Measurements from ENCODE around the gene SUSD3.

The SUSD3 gene

GRCh38 chr9:93050231-93050630 is 8.3 kb upstream of the SUSD3 start:
- TF ChIP-seq CTCF (IDR thresholded peaks at IDR 0.05; ENCODE audit: unreplicated experiment in 3 of 3), result no peak
- Mint-ChIP-seq H3K4me3 (no peak overlapping the region), H3K27me3 (ENCODE audit: low read depth) (peaks cover 3% of the 10 kb centered on the region), H3K36me3 (ENCODE audit: low read depth) (no peaks in the 10 kb centered on the region), H3K9me3 (peaks cover 5% of the 10 kb centered on the region), H3K4me1 (peaks cover 15% of the 10 kb centered on the region), H3K27ac (no peak overlapping the region)

GRCh38 chr9:93051680-93052089 is 6.8 kb upstream of the SUSD3 start:
- H3K4me1 Mint-ChIP-seq, result peaks cover 15% of the 10 kb centered on the region
- TF ChIP-seq CTCF (IDR thresholded peaks at IDR 0.05; ENCODE audit: unreplicated experiment in 3 of 3), result no peak
- H3K27ac Mint-ChIP-seq, result peak overlapping the region; percentile 64 to 94 (median 93)
- H3K4me3 Mint-ChIP-seq, result no peak overlapping the region
- H3K9me3 Mint-ChIP-seq, result no peaks in the 10 kb centered on the region
- peaks cover 3% of the 10 kb centered on the region for H3K27me3 Mint-ChIP-seq (ENCODE audit: low read depth)
- no peaks in the 10 kb centered on the region for H3K36me3 Mint-ChIP-seq (ENCODE audit: low read depth)

GRCh38 chr9:93052791-93053540 is 5.5 kb upstream of the SUSD3 start:
- peaks cover 6% of the 10 kb centered on the region for H3K27me3 Mint-ChIP-seq (ENCODE audit: low read depth)
- TF ChIP-seq CTCF (IDR thresholded peaks at IDR 0.05; ENCODE audit: unreplicated experiment in 3 of 3), result peak in 2 of 3 experiments; percentile 9 to 22

GRCh38 chr9:93053781-93054331 is 4.6 kb upstream of the SUSD3 start:
- Mint-ChIP-seq H3K27ac (peak overlapping the region; percentile 21 to 55 (median 43)), H3K36me3 (ENCODE audit: low read depth) (no peaks in the 10 kb centered on the region), H3K4me3 (no peak overlapping the region), H3K4me1 (peaks cover 20% of the 10 kb centered on the region), H3K27me3 (ENCODE audit: low read depth) (peaks cover 6% of the 10 kb centered on the region), H3K9me3 (no peaks in the 10 kb centered on the region)
- no peak for TF ChIP-seq CTCF (IDR thresholded peaks at IDR 0.05; ENCODE audit: unreplicated experiment in 3 of 3)

More at GRCh38 chr9:93052791-93053540, 5.5 kb upstream of the SUSD3 start:
- Mint-ChIP-seq H3K27ac (peak overlapping the region; percentile 21 to 55 (median 43)), H3K9me3 (no peaks in the 10 kb centered on the region), H3K4me3 (no peak overlapping the region), H3K36me3 (ENCODE audit: low read depth) (no peaks in the 10 kb centered on the region), H3K4me1 (peaks cover 20% of the 10 kb centered on the region)

GRCh38 chr9:93054758-93055704 is 3.5 kb upstream of the SUSD3 start:
- H3K4me1 Mint-ChIP-seq, result peaks cover 20% of the 10 kb centered on the region
- no peaks in the 10 kb centered on the region for H3K36me3 Mint-ChIP-seq (ENCODE audit: low read depth)
- H3K9me3 Mint-ChIP-seq, result no peaks in the 10 kb centered on the region
- TF ChIP-seq CTCF (IDR thresholded peaks at IDR 0.05; ENCODE audit: unreplicated experiment in 3 of 3), result no peak
- no peak overlapping the region for H3K27ac Mint-ChIP-seq
- H3K27me3 Mint-ChIP-seq (ENCODE audit: low read depth), result peaks cover 7% of the 10 kb centered on the region
- no peak overlapping the region for H3K4me3 Mint-ChIP-seq
